K562 (cell line): ENCODE results near the gene SLC6A7. TPM values are rescaled to one million over a fixed set of nuclear protein-coding genes. Genes with fewer than 3 reads are reported as not detected.

ENCODE experiments used
- ATF1 ChIP-seq, 2 experiments: fragments of 450-650 bp in 1 of 2; IDR thresholded peaks; 2 replicates each; pipeline ENCODE4 v1.6.1; 2016; ENCODE audit warnings: missing compliant biosample characterization in 1 of 2, missing genetic modification characterization in 1 of 2
- BACH1 ChIP-seq: fragments of 200-800 bp; sonication (Bioruptor generic); IDR thresholded peaks from 2 replicates; pipeline ENCODE4 v1.6.1; 2016; ENCODE audit warnings: missing genetic modification characterization, missing compliant biosample characterization
- DACH1 ChIP-seq: fragments of 450-650 bp; IDR thresholded peaks from 2 replicates; pipeline ENCODE4 v1.6.1; 2018; ENCODE audit not compliant: partially characterized antibody
- DEAF1 ChIP-seq: fragments of 450-650 bp; formaldehyde crosslinking; IDR thresholded peaks from 2 replicates; pipeline ENCODE4 v1.4.0; 2020; ENCODE audit warnings: mild to moderate bottlenecking, moderate library complexity
- GTF2B ChIP-seq: IDR thresholded peaks from 2 replicates; pipeline ENCODE4 v1.6.1; 2011; ENCODE audit not compliant: insufficient read length; ENCODE audit errors: extremely low read depth
- HDAC2 ChIP-seq: fragments of 450-650 bp; IDR thresholded peaks from 2 replicates; pipeline ENCODE4 v1.6.1; 2016; ENCODE audit warnings: mild to moderate bottlenecking
- HOXB6 ChIP-seq: fragments of 250-450 bp; sonication (Bioruptor Pico); IDR thresholded peaks from 2 replicates; pipeline ENCODE4 v1.5.1; 2022; ENCODE audit warnings: mild to moderate bottlenecking, borderline replicate concordance
- NCOA2 ChIP-seq, 2 experiments: fragments of 450-650 bp; IDR thresholded peaks; 2 replicates each; pipeline ENCODE4 v1.6.1; 2018; ENCODE audit warnings: mild to moderate bottlenecking in 2 of 2, moderate library complexity in 1 of 2; ENCODE audit not compliant: partially characterized antibody in 2 of 2
- PBX2 ChIP-seq, 2 experiments: IDR thresholded peaks in 1 of 2; conservative IDR thresholded peaks in 1 of 2; 2 replicates each; pipeline ENCODE4 v1.6.1; 2016; ENCODE audit warnings: low read depth in 2 of 2, mild to moderate bottlenecking in 1 of 2, missing compliant biosample characterization in 1 of 2, missing genetic modification characterization in 1 of 2, moderate library complexity in 1 of 2
- RREB1 ChIP-seq: fragments of 250-450 bp; sonication (Bioruptor Pico); IDR thresholded peaks from 2 replicates; pipeline ENCODE4 v1.4.0; 2020
- SMAD3 ChIP-seq: fragments of 450-650 bp; formaldehyde crosslinking; conservative IDR thresholded peaks from 2 replicates; pipeline ENCODE4 v1.4.0; 2020; ENCODE audit warnings: mild to moderate bottlenecking
- TRIM24 ChIP-seq, 2 experiments: fragments of 450-650 bp; IDR thresholded peaks; 2 replicates each; pipeline ENCODE4 v1.6.1; 2016
- ZNF449 ChIP-seq: fragments of 250-450 bp; sonication (Bioruptor Pico); IDR thresholded peaks from 2 replicates; pipeline ENCODE4 v1.8.0; 2022; ENCODE audit warnings: moderate library complexity, mild to moderate bottlenecking, inconsistent platforms
- polyA plus RNA-seq, 8 experiments: library from polyadenylated mRNA; depleted of rRNA in 4 of 8; stranded (reverse) in 5 of 8; unstranded in 3 of 8; fragments of >200 nt; fragmentation: Nextera tagmentation in 2 of 8; fragmentation: Illumina TruSeq in 1 of 8; extraction: Ambion mirVana in 2 of 8; extraction: Trizol in 1 of 8; gene quantifications; 2 replicates each; pipeline versions ENCODE4 v1.2.1 to v1.2.3, GENCODE V29; 2011 to 2014; ENCODE audit warnings: inconsistent platforms in 1 of 8, missing spikeins in 1 of 8
- total RNA-seq, 7 experiments: library from RNA; depleted of rRNA in 6 of 7; stranded (reverse); fragments of >200 nt in 6 of 7; fragmentation: Illumina TruSeq in 2 of 7; extraction: Trizol in 2 of 7; gene quantifications; 2 replicates each; pipeline versions ENCODE4 v1.2.1 to v1.2.3, GENCODE V29; 2011 to 2021; ENCODE audit warnings: low replicate concordance in 1 of 7

Gene SLC6A7
- total and polyA plus RNA-seq, 9 of the 15 experiments (the other 6 are each of a cell fraction or from before 2014, with no cell fraction given): not detected

- TF ChIP-seq PBX2 (CRISPR knock-in tag; IDR thresholded peaks at IDR 0.05; ENCODE audit: low read depth) (no peak), PBX2 (tag; conservative IDR thresholded peaks at IDR 0.05; ENCODE audit: low read depth) (no peak), GTF2B (no peak), BACH1 (no peak), HDAC2 (0 out of 2 replicates have a peak, but pooled peaks have one; percentile 33), ZNF449 (CRISPR knock-in tag) (no peak), DEAF1 (peak; percentile 56), NCOA2 (IDR thresholded peaks at IDR 0.05; ENCODE audit: partially characterized antibody in 2 of 2) (no peak), ATF1 (CRISPR knock-in tag; IDR thresholded peaks at IDR 0.05) (no peak), ATF1 (tag; IDR thresholded peaks at IDR 0.05) (0 out of 2 replicates have a peak, but pooled peaks have one; percentile 20), RREB1 (CRISPR knock-in tag) (no peak), TRIM24 (IDR thresholded peaks at IDR 0.05) (no peak), DACH1 (no peak), SMAD3 (no peak), HOXB6 (no peak)
Measured at GRCh38 chr5:150161242-150162141, 28.4 kb upstream of the SLC6A7 start (continued).
